OCI-LY1 (cell line): ENCODE measurements around the gene ATG5.

Source experiments
- H2AFZ ChIP-seq: fragments of 200-600 bp; sonication (generic), shearing (Covaris generic); 2 replicates; pipeline ENCODE4 v1.6.0; 2014; ENCODE audit warnings: antibody characterized with exemption, mild to moderate bottlenecking, low read length
- H3F3A ChIP-seq: fragments of 200-600 bp; sonication (generic), shearing (Covaris generic); 2 replicates; pipeline ENCODE4 v1.6.0; 2014; ENCODE audit warnings: mild to moderate bottlenecking, antibody characterized with exemption, low read length, moderate library complexity; ENCODE audit not compliant: insufficient read depth
- H3K27ac ChIP-seq: fragments of 200-600 bp; sonication (generic); 2 replicates; pipeline ENCODE4 v1.5.1; 2014; ENCODE audit warnings: low read length, mixed run types, mild to moderate bottlenecking, low read depth; ENCODE audit not compliant: poor library complexity, severe bottlenecking
- H3K27me3 ChIP-seq: fragments of 200-600 bp; sonication (generic); 2 replicates; pipeline ENCODE4 v1.6.0; 2014; ENCODE audit warnings: antibody characterized with exemption, mild to moderate bottlenecking, low read length, moderate library complexity; ENCODE audit not compliant: insufficient read depth
- H3K36me3 ChIP-seq: fragments of 200-600 bp; sonication (generic); 2 replicates; pipeline ENCODE4 v1.6.1; 2014; ENCODE audit warnings: mild to moderate bottlenecking, antibody characterized with exemption, low read length, moderate library complexity, mixed read lengths; ENCODE audit not compliant: insufficient read depth
- H3K4me1 ChIP-seq: fragments of 200-600 bp; sonication (generic); 2 replicates; pipeline ENCODE4 v1.5.1; 2014; ENCODE audit warnings: mild to moderate bottlenecking, low read length, moderate library complexity; ENCODE audit not compliant: insufficient read depth, severe bottlenecking
- H3K4me2 ChIP-seq: fragments of 200-600 bp; sonication (generic), shearing (Covaris generic); 2 replicates; pipeline ENCODE4 v1.6.1; 2014; ENCODE audit warnings: low read length
- H3K4me3 ChIP-seq: fragments of 200-600 bp; sonication (generic); 2 replicates; pipeline ENCODE4 v1.5.1; 2014; ENCODE audit warnings: low read length, low read depth, mild to moderate bottlenecking, mixed read lengths; ENCODE audit not compliant: poor library complexity, severe bottlenecking
- H3K79me2 ChIP-seq: fragments of 200-600 bp; shearing (Covaris generic); 2 replicates; pipeline ENCODE4 v1.6.1; 2016; ENCODE audit warnings: mixed run types, low read length, mixed read lengths; ENCODE audit not compliant: insufficient read depth
- H3K9ac ChIP-seq: fragments of 200-600 bp; sonication (generic), shearing (Covaris generic); 2 replicates; pipeline ENCODE4 v1.6.1; 2014; ENCODE audit warnings: mild to moderate bottlenecking, low read length, mixed read lengths
- H3K9me2 ChIP-seq: fragments of 200-600 bp; sonication (generic), shearing (Covaris generic); 2 replicates; pipeline ENCODE4 v1.6.1; 2014; ENCODE audit warnings: low read depth, mild to moderate bottlenecking, low read length, mixed read lengths
- H3K9me3 ChIP-seq: fragments of 200-600 bp; shearing (Covaris generic); 2 replicates; pipeline ENCODE4 v1.6.1; 2014; ENCODE audit warnings: low read length, mixed read lengths
- H4K20me1 ChIP-seq: fragments of 200-600 bp; sonication (generic), shearing (Covaris generic); 2 replicates; pipeline ENCODE4 v1.6.0; 2016; ENCODE audit warnings: mild to moderate bottlenecking, low read length; ENCODE audit not compliant: insufficient read depth
- CTCF ChIP-seq: fragments of 200-600 bp; sonication (generic), shearing (Covaris generic); IDR thresholded peaks from 2 replicates; pipeline ENCODE4 v1.5.1; 2017; ENCODE audit warnings: mild to moderate bottlenecking, antibody characterized with exemption, low read length, moderate library complexity, mixed read lengths
- EZH2 ChIP-seq: fragments of 200-600 bp; sonication (generic), shearing (Covaris generic); IDR thresholded peaks from 2 replicates; pipeline ENCODE4 v1.8.0; 2017; ENCODE audit warnings: borderline replicate concordance, mixed run types, mild to moderate bottlenecking, antibody characterized with exemption, low read length, moderate library complexity, mixed read lengths

Gene ATG5

DNA sequence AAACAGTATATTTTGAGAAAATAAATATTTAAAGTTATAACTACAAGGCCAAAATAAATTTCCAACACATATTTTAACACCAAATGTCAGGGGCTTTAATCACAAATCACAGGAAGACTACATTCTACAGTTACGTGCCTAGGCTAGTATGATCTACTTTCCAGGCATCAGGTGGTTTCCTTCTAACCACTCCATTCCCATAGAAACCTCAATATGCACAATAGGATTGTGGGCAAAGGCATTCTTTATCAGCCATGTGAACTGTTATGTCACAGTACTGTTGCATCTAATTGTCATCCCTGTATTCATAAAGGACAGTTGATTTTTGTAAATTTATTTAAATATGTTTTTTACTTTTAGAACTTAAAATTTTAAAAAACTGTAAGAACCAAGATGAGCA is 32.4 kb downstream of the ATG5 start:
- H3K27me3 ChIP-seq: no peaks in the 10 kb centered on the region
- no peaks in the 10 kb centered on the region for H3K4me1 ChIP-seq
- H3K9me3 ChIP-seq: peaks cover 16% of the 10 kb centered on the region; the same call in 1 of the 2 replicates
- H3K79me2 ChIP-seq: no peaks in the 10 kb centered on the region; the same call in 1 of the 2 replicates
- no peaks in the 10 kb centered on the region for H3K9me2 ChIP-seq
- no peak overlapping the region for H3K27ac ChIP-seq
- H2AFZ ChIP-seq: no peak overlapping the region
- H4K20me1 ChIP-seq: no peaks in the 10 kb centered on the region
- H3K9ac ChIP-seq: no peak overlapping the region
- H3K36me3 ChIP-seq: peaks cover 40% of the 10 kb centered on the region
- no peak overlapping the region for H3K4me3 ChIP-seq
- no peak overlapping the region for H3K4me2 ChIP-seq
- no peaks in the 10 kb centered on the region for H3F3A ChIP-seq
- TF ChIP-seq EZH2 (no peak), CTCF (no peak)

DNA sequence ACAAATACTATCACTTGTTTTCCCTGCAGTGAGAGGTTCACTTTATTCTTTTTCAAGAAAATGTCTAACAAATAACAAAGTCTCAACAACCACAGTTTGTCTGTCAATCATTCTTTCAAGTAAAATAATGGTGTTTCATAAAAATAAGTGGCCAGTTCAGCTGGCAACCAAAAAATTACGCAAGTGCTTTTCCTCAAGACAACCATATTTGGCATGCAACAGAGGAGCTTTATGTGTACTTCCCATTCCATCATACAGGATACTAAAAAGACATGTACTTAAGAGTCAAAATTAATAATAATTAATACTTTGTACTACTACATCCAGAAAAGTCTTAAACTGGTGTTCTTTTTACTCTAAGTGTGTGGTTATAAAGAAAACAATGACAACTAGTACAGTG is 34.6 kb downstream of the ATG5 start:
- peaks cover 19% of the 10 kb centered on the region for H3K9me3 ChIP-seq
- no peaks in the 10 kb centered on the region for H3K9me2 ChIP-seq
- no peak overlapping the region for H3K27ac ChIP-seq
- no peak for TF ChIP-seq EZH2
- no peak for TF ChIP-seq CTCF
- no peak overlapping the region for H2AFZ ChIP-seq
- no peaks in the 10 kb centered on the region for H3F3A ChIP-seq
- H3K9ac ChIP-seq: no peak overlapping the region
- H3K4me2 ChIP-seq: no peak overlapping the region
- no peak overlapping the region for H3K4me3 ChIP-seq
- no peaks in the 10 kb centered on the region for H3K27me3 ChIP-seq
- H3K36me3 ChIP-seq: peaks cover 51% of the 10 kb centered on the region
- peaks cover 6% of the 10 kb centered on the region for H3K79me2 ChIP-seq
- no peaks in the 10 kb centered on the region for H4K20me1 ChIP-seq
- H3K4me1 ChIP-seq: no peaks in the 10 kb centered on the region

DNA sequence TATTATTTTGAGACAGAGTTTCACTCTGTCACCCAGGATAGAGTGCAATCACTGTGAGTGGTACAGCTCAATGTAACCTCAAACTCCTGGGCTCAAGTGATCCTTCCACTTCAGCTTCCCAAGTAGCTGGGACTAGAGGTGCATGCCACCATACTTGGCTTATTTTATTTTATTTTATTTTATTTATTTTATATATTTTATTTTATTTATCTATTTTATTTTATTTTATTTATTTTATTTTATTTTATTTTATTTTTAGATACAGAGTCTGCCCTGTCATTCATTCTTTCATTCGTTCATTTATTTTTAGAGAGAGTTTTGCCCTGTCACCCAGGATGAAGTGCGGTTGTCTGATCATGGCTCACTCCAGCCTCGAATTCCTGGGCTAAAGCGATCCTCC is 35.5 kb downstream of the ATG5 start:
- Histone ChIP-seq H3K4me3 (no peak overlapping the region), H3K9me3 (peaks cover 19% of the 10 kb centered on the region), H3K27me3 (no peaks in the 10 kb centered on the region), H2AFZ (no peak overlapping the region), H3K9me2 (no peaks in the 10 kb centered on the region), H3K79me2 (peaks cover 6% of the 10 kb centered on the region), H3K4me1 (no peaks in the 10 kb centered on the region), H3F3A (no peaks in the 10 kb centered on the region), H3K9ac (no peak overlapping the region), H3K27ac (no peak overlapping the region), H3K36me3 (peaks cover 56% of the 10 kb centered on the region), H3K4me2 (no peak overlapping the region), H4K20me1 (no peaks in the 10 kb centered on the region)
- TF ChIP-seq EZH2 (no peak), CTCF (no peak)
